ENCODE data around the gene DKKL1.

GRCh38 chr19:49339301-49340068, 24.2 kb upstream of the DKKL1 start:
- TF ChIP-seq CTCF (IDR thresholded peaks at IDR 0.05) = no peak
- TF ChIP-seq POLR2AphosphoS5 (IDR thresholded peaks at IDR 0.05; ENCODE audit: low read depth, low read length) = peak; percentile 47
- TF ChIP-seq SIN3A (IDR thresholded peaks at IDR 0.05; ENCODE audit: borderline replicate concordance, insufficient read depth, low read depth, low read length) = no peak

Data from Panc1 (cell line).